GM12872 (cell line): ENCODE data around the gene CEP85L.

Experiments used
- TF ChIP-seq, protein P1 (sequence below): IDR thresholded peaks from 3 replicates; pipeline ENCODE4 v1.5.1; 2011; ENCODE audit warnings: low read depth, mild to moderate bottlenecking, low read length, moderate library complexity; ENCODE audit not compliant: insufficient read depth

Gene CEP85L

DNA sequence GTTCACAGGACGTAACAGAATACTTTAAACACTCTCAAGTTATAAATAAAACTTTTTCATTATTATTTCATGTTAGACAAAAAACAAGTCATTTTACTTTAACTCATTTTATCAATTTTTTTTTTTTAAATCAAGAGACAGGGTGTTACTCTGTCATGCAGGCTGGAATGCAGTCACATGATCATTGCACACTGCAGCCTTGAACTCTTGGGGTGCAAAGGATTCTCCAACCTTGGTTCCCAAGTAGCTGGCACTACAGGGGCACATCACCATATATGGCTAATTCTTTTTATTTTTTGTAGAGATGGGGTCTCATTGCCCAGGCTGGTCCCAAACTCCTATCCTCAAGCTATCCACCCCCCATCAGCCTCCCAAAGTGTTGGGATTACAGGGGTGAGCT, 89.1 kb downstream of the CEP85L start:
- TF ChIP-seq, protein P1, sequence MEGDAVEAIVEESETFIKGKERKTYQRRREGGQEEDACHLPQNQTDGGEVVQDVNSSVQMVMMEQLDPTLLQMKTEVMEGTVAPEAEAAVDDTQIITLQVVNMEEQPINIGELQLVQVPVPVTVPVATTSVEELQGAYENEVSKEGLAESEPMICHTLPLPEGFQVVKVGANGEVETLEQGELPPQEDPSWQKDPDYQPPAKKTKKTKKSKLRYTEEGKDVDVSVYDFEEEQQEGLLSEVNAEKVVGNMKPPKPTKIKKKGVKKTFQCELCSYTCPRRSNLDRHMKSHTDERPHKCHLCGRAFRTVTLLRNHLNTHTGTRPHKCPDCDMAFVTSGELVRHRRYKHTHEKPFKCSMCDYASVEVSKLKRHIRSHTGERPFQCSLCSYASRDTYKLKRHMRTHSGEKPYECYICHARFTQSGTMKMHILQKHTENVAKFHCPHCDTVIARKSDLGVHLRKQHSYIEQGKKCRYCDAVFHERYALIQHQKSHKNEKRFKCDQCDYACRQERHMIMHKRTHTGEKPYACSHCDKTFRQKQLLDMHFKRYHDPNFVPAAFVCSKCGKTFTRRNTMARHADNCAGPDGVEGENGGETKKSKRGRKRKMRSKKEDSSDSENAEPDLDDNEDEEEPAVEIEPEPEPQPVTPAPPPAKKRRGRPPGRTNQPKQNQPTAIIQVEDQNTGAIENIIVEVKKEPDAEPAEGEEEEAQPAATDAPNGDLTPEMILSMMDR = no peak

- TF ChIP-seq, protein P1 = no peak
Measured at GRCh38 chr6:118559659-118560058, 91.7 kb downstream of the CEP85L start.

DNA sequence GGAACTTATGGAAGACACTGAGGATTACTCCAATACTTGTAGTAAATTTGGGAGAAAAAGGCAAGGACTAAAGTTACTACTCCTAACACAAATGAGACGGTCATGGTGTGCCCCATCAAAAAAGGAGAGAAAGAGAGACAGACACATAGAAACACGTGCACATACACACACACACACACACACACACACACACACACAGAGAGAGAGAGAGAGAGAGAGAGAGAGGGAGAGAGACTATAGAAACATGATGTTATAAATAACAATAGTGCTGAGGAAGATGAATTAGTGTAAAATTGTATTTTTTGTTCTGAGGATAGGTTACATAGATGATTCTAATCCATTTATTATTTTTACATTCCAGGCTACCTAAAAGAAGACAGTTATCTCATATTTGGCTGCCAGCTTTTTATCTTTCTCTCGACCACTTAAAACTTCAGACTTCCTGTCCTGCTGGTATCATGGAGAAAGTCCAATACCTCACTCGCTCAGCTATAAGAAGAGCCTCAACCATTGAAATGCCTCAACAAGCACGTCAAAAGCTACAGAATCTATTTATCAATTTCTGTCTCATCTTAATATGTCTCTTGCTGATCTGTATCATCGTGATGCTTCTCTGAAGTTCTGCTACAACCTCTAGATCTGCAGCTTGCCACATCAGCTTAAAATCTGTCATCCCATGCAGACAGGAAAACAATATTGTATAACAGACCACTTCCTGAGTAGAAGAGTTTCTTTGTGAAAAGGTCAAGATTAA, 92.8 kb downstream of the CEP85L start:
- TF ChIP-seq, protein P1 = no peak

- TF ChIP-seq, protein P1 = no peak
Measured at GRCh38 chr6:118554698-118555097, 96.7 kb downstream of the CEP85L start.

DNA sequence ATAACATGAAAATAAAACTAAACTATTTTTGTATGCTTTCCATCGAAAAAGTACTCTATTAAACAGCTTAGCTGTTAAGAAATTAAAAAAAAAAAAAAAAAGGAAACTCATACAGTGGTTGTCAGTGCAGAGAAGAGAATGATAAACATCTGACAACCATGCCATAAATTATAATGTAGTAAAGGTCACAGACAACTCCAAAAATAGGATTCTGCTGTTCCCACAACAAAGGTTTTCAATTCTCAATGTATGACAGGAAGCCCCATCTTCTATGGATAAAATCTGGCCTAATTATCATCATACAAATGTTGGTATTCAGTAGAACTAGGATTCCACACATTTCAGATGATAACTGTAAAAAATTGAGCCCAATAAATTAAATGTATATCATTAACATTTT, 98.3 kb downstream of the CEP85L start:
- TF ChIP-seq, protein P1 = no peak

DNA sequence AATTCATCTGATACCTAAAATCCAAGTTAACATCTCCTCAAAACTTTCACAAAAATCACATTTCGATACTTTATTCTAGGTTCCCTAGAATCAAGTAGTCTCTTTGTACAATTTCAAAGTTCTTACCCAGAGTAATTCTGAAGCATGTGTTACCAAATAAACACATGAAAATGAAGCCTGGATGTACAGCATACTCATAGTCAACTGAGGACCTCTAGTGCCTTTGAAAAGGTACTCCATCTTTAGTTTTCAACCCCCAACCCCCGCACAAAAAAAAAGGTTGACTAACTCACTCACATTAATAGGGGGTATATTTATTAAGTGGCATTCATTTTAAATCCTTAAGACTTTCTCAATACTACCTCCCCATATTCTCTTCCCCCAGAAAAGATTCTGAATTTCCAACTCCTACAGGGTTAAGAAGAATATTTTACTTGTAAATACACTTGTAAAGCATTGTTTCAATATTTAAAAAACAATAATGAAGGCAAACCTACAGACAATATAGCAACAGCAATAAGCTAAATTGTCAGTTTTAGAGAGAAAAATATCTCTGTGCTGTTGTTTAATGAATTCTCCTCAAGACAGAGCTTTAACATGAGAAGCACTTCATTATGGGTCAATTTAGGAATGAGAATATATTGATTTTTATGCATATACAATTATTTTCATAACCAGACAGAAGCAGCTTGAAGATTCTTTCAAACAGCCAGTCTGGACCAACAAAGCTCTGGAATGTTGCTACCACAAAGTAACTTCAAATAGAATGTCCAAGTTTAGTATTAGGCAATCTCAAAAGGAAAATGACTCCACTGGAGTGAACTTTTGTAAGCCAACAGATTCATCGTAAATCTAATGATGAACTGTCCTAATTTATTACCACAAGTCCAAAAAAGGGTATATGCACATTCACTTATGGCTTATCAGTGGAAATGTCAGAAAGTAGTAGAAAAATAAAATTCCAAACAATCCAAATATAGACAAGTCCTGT, 100.0 kb downstream of the CEP85L start:
- TF ChIP-seq, protein P1 = peak; percentile 61

GRCh38 chr6:118548613-118549012, 102.8 kb downstream of the CEP85L start:
- TF ChIP-seq, protein P1 = no peak
